Activated naive CD8-positive, alpha-beta T cell treated with anti-CD3 and anti-CD28 coated beads, Interleukin-2, amount 10 ng/mL, durations not matched to agents 7 days and 5 days (primary cell): Measurements from ENCODE around the gene KCNQ4. TPM values are rescaled to one million over a fixed set of nuclear protein-coding genes. Genes with fewer than 3 reads are reported as not detected.

ENCODE experiments used
- ATAC-seq: fragments of 150-1000 bp; cut with Tn5 transposase; one replicate; pipeline ENCODE4 v1.10.0; 2021; ENCODE audit warnings: low read depth, moderate library complexity
- POLR2A ChIA-PET: fragments of 350-600 bp; sonication (Branson Sonifier 250); formaldehyde crosslinking; loops from one replicate; lab custom pipeline; 2021; ENCODE audit warnings: antibody characterized with exemption; lab: Charles Lee
- DNase-seq: peaks from one replicate; pipeline ENCODE4 v3.0.0; 2021
- H3K27ac Mint-ChIP-seq: one replicate; pipeline ENCODE4 v1.8.0; 2022; ENCODE audit warnings: mild to moderate bottlenecking, mixed read lengths
- H3K27me3 Mint-ChIP-seq: one replicate; pipeline ENCODE4 v1.8.0; 2022; ENCODE audit warnings: mild to moderate bottlenecking, moderate library complexity, mixed read lengths
- H3K36me3 Mint-ChIP-seq: one replicate; pipeline ENCODE4 v1.8.0; 2021; ENCODE audit warnings: mild to moderate bottlenecking, mixed read lengths
- H3K4me1 Mint-ChIP-seq: one replicate; pipeline ENCODE4 v1.8.0; 2021; ENCODE audit warnings: mixed read lengths
- H3K4me3 Mint-ChIP-seq: one replicate; pipeline ENCODE4 v1.8.0; 2022; ENCODE audit warnings: mild to moderate bottlenecking, moderate library complexity, mixed read lengths
- H3K9me3 Mint-ChIP-seq: one replicate; pipeline ENCODE4 v1.8.0; 2021; ENCODE audit warnings: mixed read lengths
- total RNA-seq, 2 experiments: library from RNA; stranded (reverse); gene quantifications; one replicate each; pipeline ENCODE4 v1.2.3, GENCODE V29; 2021

The KCNQ4 gene
- total RNA-seq, 2 experiments from 2014 or later, result 1.2 to 1.5 TPM

GRCh38 chr1:40774266-40774998, 9.2 kb upstream of the KCNQ4 start:
- peak; percentile 78 for DNase-seq
- no peak overlapping the region for H3K4me3 Mint-ChIP-seq
- peak; percentile 62 for ATAC-seq
- peaks cover 2% of the 10 kb centered on the region for H3K9me3 Mint-ChIP-seq
- no peaks in the 10 kb centered on the region for H3K27me3 Mint-ChIP-seq
- peaks cover 28% of the 10 kb centered on the region for H3K4me1 Mint-ChIP-seq
- peak overlapping the region; percentile 18 for H3K27ac Mint-ChIP-seq
- H3K36me3 Mint-ChIP-seq, result peaks cover 32% of the 10 kb centered on the region
- POLR2A ChIA-PET, result interaction anchor here (1.2 to 2.5 kb wide), 7 partner anchors 8 to 178 kb away, joined by 3 to 15 read pairs (median 7); partner anchors contain the start of gene CITED4

- ATAC-seq, result no peak
- H3K4me3 Mint-ChIP-seq, result no peak overlapping the region
- H3K36me3 Mint-ChIP-seq, result peaks cover 28% of the 10 kb centered on the region
- peaks cover 2% of the 10 kb centered on the region for H3K9me3 Mint-ChIP-seq
- H3K27me3 Mint-ChIP-seq, result no peaks in the 10 kb centered on the region
- H3K27ac Mint-ChIP-seq, result no peak overlapping the region
- DNase-seq, result no peak
- H3K4me1 Mint-ChIP-seq, result peaks cover 23% of the 10 kb centered on the region
- POLR2A ChIA-PET, result interaction anchor here (0.9 to 2.5 kb wide), 4 partner anchors 14 to 85 kb away, joined by 3 to 9 read pairs (median 4); partner anchors contain the start of gene NFYC
Observed at GRCh38 chr1:40776236-40777072, 7.1 kb upstream of the KCNQ4 start.

GRCh38 chr1:40777224-40777970, 6.2 kb upstream of the KCNQ4 start:
- no peak for ATAC-seq
- Mint-ChIP-seq H3K27me3 (peaks cover 8% of the 10 kb centered on the region), H3K27ac (no peak overlapping the region), H3K4me1 (peaks cover 23% of the 10 kb centered on the region), H3K4me3 (no peak overlapping the region), H3K9me3 (peaks cover 2% of the 10 kb centered on the region), H3K36me3 (peaks cover 28% of the 10 kb centered on the region)
- POLR2A ChIA-PET, result interaction anchor here (1.0 kb wide), 1 partner anchor 68 kb away, joined by 4 read pairs; no protein-coding TSS in a partner anchor
- DNase-seq, result no peak

GRCh38 chr1:40780678-40781607, 2.6 kb upstream of the KCNQ4 start:
- POLR2A ChIA-PET, result interaction anchor here (0.8 to 2.1 kb wide), 4 partner anchors 14 to 168 kb away, joined by 3 to 10 read pairs (median 4); no protein-coding TSS in a partner anchor
- Mint-ChIP-seq H3K36me3 (peaks cover 23% of the 10 kb centered on the region), H3K4me1 (peaks cover 21% of the 10 kb centered on the region), H3K4me3 (no peak overlapping the region), H3K27me3 (peaks cover 34% of the 10 kb centered on the region), H3K27ac (no peak overlapping the region), H3K9me3 (peaks cover 2% of the 10 kb centered on the region)
- no peak for DNase-seq
- ATAC-seq, result no peak

- DNase-seq, result no peak
- POLR2A ChIA-PET, result interaction anchor here (2.1 kb wide), 1 partner anchor 13 kb away, joined by 10 read pairs; no protein-coding TSS in a partner anchor
Observed at GRCh38 chr1:40781608-40781971, 2.0 kb upstream of the KCNQ4 start.

GRCh38 chr1:40782371-40782956, 1.1 kb upstream of the KCNQ4 start:
- H3K27me3 Mint-ChIP-seq, result peaks cover 34% of the 10 kb centered on the region
- no peak overlapping the region for H3K4me3 Mint-ChIP-seq
- POLR2A ChIA-PET, result interaction anchor here (0.5 to 1.0 kb wide), 3 partner anchors 8 to 331 kb away, joined by 3 read pairs; no protein-coding TSS in a partner anchor
- DNase-seq (no peak), ATAC-seq (no peak)
- no peaks in the 10 kb centered on the region for H3K9me3 Mint-ChIP-seq
- H3K4me1 Mint-ChIP-seq, result peaks cover 28% of the 10 kb centered on the region
- H3K27ac Mint-ChIP-seq, result no peak overlapping the region
- H3K36me3 Mint-ChIP-seq, result peaks cover 9% of the 10 kb centered on the region

More at GRCh38 chr1:40781608-40781971, 2.0 kb upstream of the KCNQ4 start:
- no peak for ATAC-seq
- peaks cover 34% of the 10 kb centered on the region for H3K27me3 Mint-ChIP-seq
- H3K4me3 Mint-ChIP-seq, result no peak overlapping the region
- peaks cover 24% of the 10 kb centered on the region for H3K4me1 Mint-ChIP-seq
- H3K9me3 Mint-ChIP-seq, result peaks cover under 1% of the 10 kb centered on the region
- peaks cover 18% of the 10 kb centered on the region for H3K36me3 Mint-ChIP-seq
- H3K27ac Mint-ChIP-seq, result peak overlapping the region; percentile 13

GRCh38 chr1:40784141-40784770, 669 bp downstream of the KCNQ4 start:
- ATAC-seq (peak; percentile 16), DNase-seq (no peak)
- no peak overlapping the region for H3K27ac Mint-ChIP-seq
- H3K36me3 Mint-ChIP-seq, result peaks cover 4% of the 10 kb centered on the region
- H3K27me3 Mint-ChIP-seq, result peaks cover 34% of the 10 kb centered on the region
- peak overlapping the region; percentile 68 for H3K4me3 Mint-ChIP-seq
- POLR2A ChIA-PET, result interaction anchor here (0.8 kb wide), 1 partner anchor 11 kb away, joined by 3 read pairs; no protein-coding TSS in a partner anchor
- peaks cover 22% of the 10 kb centered on the region for H3K4me1 Mint-ChIP-seq
- no peaks in the 10 kb centered on the region for H3K9me3 Mint-ChIP-seq

- H3K36me3 Mint-ChIP-seq, result peaks cover 2% of the 10 kb centered on the region
- no peak for ATAC-seq
- POLR2A ChIA-PET, result interaction anchor here (0.8 kb wide), 1 partner anchor 11 kb away, joined by 3 read pairs; no protein-coding TSS in a partner anchor
- H3K4me1 Mint-ChIP-seq, result peaks cover 20% of the 10 kb centered on the region
- no peak for DNase-seq
- no peak overlapping the region for H3K27ac Mint-ChIP-seq
- peak overlapping the region; percentile 68 for H3K4me3 Mint-ChIP-seq
- no peaks in the 10 kb centered on the region for H3K9me3 Mint-ChIP-seq
- peaks cover 34% of the 10 kb centered on the region for H3K27me3 Mint-ChIP-seq
Observed at GRCh38 chr1:40784771-40785151, 1.2 kb downstream of the KCNQ4 start.

- Mint-ChIP-seq H3K27me3 (peaks cover 34% of the 10 kb centered on the region), H3K4me1 (peaks cover 17% of the 10 kb centered on the region), H3K9me3 (no peaks in the 10 kb centered on the region), H3K36me3 (peaks cover 2% of the 10 kb centered on the region), H3K27ac (no peak overlapping the region), H3K4me3 (peak overlapping the region; percentile 68)
- POLR2A ChIA-PET, result no interaction called here
- ATAC-seq (no peak), DNase-seq (no peak)
Observed at GRCh38 chr1:40785446-40785845, 1.9 kb downstream of the KCNQ4 start.

GRCh38 chr1:40786171-40786994, 2.8 kb downstream of the KCNQ4 start:
- H3K27me3 Mint-ChIP-seq, result peaks cover 34% of the 10 kb centered on the region
- no peak for DNase-seq
- no peak overlapping the region for H3K27ac Mint-ChIP-seq
- ATAC-seq, result no peak
- POLR2A ChIA-PET, result interaction anchor here (1.6 to 2.3 kb wide), 2 partner anchors 10 to 58 kb away, joined by 4 to 15 read pairs; no protein-coding TSS in a partner anchor
- H3K4me3 Mint-ChIP-seq, result no peak overlapping the region
- H3K36me3 Mint-ChIP-seq, result peaks cover 2% of the 10 kb centered on the region
- peaks cover 12% of the 10 kb centered on the region for H3K4me1 Mint-ChIP-seq
- H3K9me3 Mint-ChIP-seq, result no peaks in the 10 kb centered on the region
